ENCODE results near the gene OSBPL1A. TPM values are rescaled to one million over a fixed set of nuclear protein-coding genes. Genes with fewer than 3 reads are reported as not detected.

Gene OSBPL1A
- total and polyA plus RNA-seq, 2 experiments from 2014 or later = 23.1 to 33.3 TPM

- Histone ChIP-seq H3K4me1 (ENCODE audit: low read depth) (no peaks in the 10 kb centered on the region), H3K9me3 (ENCODE audit: low read depth) (no peaks in the 10 kb centered on the region), H3K27ac (no peak overlapping the region), H3K27me3 (no peaks in the 10 kb centered on the region), H3K36me3 (no peaks in the 10 kb centered on the region), H3K4me3 (no peak overlapping the region)
- DNase-seq (ENCODE audit: low read depth in 1 of 2, low spot score in 1 of 2) = no peak
- no peak for TF ChIP-seq CTCF (IDR thresholded peaks at IDR 0.05; ENCODE audit: low read depth, low read length)
Observed at GRCh38 chr18:24112874-24113615, 284.6 kb downstream of the OSBPL1A start.

GRCh38 chr18:24112464-24112863 lies 285.2 kb downstream of the OSBPL1A start:
- H3K4me3 ChIP-seq = no peak overlapping the region
- no peak overlapping the region for H3K27ac ChIP-seq
- no peak for DNase-seq (ENCODE audit: low read depth in 1 of 2, low spot score in 1 of 2)
- TF ChIP-seq CTCF (IDR thresholded peaks at IDR 0.05; ENCODE audit: low read depth, low read length) = no peak
- H3K9me3 ChIP-seq (ENCODE audit: low read depth) = no peaks in the 10 kb centered on the region
- no peaks in the 10 kb centered on the region for H3K27me3 ChIP-seq
- H3K4me1 ChIP-seq (ENCODE audit: low read depth) = no peaks in the 10 kb centered on the region
- no peaks in the 10 kb centered on the region for H3K36me3 ChIP-seq

Other genes starting within 250 kb of the OSBPL1A start
- gene IMPACT, start 28.8 kb upstream of the OSBPL1A start, total RNA-seq = 15.3 and 15.6 TPM in 2 replicates
- 27.6 and 33.5 TPM in 2 replicates for gene IMPACT, start 28.8 kb upstream of the OSBPL1A start, polyA plus RNA-seq
- gene HRH4, start 62.8 kb upstream of the OSBPL1A start, total RNA-seq = 0.14 and 0.15 TPM in 2 replicates
- not detected in 2 replicates for gene HRH4, start 62.8 kb upstream of the OSBPL1A start, polyA plus RNA-seq